Measurements from ENCODE around the gene RPH3AL.
"Not testable (repeated sequence)": the region's sequence is repeated elsewhere in the genome, so short reads cannot be mapped to it uniquely, and the experiment has no call there.

Gene RPH3AL

DNA sequence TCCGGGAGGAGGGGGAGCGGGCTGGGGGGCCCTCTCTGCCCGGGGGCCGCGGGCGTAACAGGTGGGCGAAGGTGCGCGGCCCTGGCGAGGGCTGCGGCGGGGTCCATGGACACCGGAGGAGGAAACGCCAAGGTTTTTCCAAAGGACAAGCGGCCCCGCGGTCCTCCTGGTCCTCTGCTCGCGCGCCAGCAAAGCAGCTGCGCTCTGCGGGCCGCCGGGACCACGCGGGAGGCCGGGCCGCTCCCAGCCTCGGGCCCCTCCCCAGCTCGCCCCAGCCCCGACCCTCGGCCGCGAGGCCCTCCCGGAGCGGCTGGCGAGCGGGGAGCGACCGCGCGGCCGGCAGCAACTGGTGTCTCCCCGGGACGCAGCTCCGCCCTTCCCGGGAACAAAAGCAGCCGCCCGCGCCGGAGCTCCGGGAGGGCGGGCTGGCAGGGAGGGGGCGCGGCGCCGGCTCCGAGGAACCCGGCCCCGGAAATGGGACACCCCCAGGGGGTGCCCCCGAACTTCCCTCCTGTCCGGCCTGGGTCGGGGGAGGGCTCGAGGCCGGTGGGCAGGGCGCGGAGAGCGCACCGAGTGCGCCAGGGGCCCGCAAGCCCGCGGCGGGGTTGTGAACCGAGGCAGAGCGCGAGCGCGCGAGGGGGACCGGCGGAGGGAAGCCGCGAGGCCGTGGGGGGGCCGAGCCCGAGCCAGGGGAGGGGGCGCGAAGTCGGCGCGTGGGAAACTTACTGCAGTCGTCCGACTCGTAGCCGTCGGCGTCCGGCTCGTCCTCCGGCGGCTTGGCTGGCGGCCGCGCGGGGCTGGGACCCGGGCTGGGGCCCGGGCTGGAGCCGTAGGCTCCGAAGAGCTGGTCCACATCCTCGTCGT lies 172.0 kb downstream of the RPH3AL start:
- peak; percentile 23 for DNase-seq (ENCODE audit: low read depth, low spot score)

DNA sequence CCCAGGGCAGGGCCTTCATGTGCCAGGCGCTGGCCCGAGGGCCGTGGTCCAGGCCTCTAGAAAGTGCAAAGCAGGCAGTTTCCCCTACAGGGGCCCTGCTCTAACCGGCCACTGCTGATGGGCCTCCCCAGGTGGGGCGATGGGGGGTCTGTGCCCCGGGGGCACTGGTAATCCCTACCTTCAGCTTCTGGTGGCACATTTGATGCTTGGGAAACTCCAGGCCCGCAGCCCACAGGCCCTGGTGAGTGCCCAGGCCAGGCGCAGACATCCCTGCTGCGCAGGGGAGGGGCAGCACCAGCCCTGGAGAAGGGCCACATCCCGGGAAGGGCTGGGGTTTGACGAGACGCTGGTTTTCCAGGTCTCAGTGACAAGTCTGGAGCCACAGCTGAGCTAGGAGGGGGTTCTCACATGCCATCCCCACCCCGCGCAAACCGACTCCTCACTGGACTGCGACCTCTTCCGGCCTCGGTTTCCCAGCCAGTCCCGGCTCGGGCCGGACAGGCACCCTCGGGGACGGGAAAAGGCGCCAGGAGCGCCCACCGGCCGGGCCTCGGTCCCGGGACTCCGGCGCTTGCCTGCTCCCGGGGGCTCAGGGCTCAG lies 172.7 kb downstream of the RPH3AL start:
- no peak for DNase-seq (ENCODE audit: low read depth, low spot score)

DNA sequence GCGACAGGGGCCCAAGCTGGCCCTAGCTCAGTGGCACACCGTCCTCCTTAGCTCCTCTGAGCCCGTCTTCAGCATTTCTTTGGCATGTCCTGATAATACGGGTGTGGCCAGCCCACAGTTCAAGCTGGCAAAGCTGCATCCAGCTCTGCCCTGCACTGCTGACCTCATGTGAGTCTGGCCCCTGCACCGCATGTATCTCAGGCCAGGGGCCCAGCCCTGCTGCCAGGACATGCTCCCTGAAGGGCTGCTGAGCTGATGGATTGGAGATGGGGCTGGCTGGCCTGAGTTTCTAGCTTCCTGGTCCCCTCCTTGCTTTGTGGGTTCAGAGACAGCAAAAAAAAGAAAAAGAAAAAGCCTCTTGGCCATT lies 173.6 kb downstream of the RPH3AL start:
- no peak for DNase-seq (ENCODE audit: low read depth, low spot score)

DNA sequence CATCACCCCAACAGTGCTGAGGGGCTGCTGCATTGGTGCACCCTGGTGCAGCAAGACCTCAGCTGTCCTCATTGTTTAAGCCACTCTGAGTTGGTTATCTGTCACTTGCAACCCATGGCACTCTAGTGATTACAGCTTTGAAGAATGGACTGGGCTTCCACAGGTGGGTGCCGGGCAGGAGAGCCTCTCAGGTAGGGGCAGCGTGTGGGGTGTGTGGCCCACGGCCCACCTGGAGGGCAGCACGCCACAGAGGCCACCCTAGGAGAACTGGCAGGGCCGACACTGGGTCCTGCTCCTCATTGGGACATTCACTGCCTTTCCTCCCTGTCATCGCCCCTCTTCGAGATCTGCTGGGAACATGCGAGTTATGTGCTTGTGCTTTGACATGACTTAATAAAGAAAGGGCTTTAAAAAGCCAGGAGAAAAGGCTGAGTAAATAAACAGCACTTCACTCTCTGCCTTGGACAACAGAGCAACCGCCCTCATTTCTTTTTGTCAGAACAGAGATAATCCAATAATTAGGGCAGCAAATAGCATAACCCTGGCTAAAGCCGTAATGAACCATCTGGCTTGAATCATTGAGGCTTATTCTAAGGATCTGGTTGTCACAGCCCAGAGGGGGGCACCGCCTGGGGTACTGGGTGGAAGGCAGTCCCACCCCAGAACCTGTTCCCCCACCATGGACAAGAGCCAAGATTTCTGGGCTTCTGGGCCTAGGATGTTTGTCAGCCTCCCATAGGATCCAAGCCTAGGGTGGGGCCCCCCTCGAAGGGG lies 174.1 kb downstream of the RPH3AL start:
- no peak for DNase-seq (ENCODE audit: low read depth, low spot score)

DNA sequence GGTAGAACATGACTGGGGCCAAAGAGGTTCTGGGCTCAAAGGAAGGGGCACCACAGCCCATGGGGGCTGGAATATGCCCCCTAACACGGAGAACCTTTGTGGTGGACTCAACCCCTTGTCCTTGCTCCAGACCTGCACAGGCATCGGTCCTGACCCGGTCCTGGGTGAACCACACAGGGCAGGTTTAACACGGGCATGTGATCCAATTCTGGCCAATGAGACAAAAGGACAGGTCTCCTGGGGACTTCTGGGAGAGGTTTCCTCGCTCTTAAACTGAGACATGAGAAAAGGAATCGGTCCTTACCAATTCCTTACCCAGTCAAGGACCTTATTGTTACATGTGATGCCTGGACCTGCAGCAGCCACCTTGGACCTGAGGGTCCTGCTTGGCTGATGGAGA lies 174.8 kb downstream of the RPH3AL start:
- no peak for DNase-seq (ENCODE audit: low read depth, low spot score)

DNA sequence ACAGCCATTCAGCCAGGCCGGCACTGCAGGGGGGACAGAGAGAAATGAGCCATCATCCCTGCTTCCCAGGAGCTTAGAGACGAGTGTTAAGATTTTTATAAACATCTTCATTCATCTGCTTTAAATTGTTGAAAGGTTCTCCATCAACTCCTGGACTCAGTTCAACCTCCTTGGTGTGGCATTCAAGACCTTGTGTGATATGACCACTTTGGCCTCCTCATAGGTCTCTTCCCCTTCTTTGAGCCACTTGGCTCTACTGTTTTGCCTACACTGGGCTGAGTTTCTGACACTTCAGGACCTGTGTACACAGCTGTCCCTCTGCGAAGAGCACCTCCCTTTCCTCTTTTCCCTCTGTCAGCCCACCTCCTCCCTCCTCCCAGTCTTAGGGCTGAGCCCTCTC lies 175.5 kb downstream of the RPH3AL start:
- DNase-seq (ENCODE audit: low read depth, low spot score), result no peak

DNA sequence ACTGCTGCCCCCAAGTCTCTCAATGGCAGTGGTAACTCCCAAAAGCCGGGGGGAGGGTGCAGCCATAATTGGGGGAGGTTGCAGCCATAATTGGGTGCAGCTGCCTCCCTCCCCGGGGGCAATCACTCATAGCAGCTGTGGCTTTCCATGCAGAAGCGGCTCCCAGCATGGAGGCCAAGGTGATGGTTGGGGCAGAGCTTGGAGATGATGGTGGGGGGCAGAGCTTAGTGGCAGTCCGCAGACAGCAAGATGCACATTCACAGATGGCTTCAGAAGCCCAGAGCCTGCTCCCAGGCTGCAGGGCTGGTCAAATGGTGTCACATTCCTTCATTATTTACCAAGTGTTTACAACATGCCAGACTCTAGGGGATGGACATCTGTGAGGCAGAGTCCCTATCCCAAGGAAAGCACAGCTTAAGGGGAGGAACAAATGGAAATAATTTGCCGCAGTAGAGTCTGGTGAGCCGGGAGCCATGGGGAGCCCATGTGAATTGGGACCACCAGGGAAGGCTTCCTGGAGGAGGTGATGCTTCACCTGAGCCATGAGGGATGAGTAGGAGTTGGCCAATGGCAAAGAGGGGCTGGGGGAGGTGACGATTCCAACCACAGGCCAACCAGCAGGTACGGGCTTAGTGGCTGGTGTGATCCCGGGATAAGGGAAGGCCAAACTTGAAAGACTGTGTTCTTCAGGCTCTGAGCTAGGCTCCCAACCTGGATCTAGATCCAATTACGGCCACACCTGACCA lies 179.3 kb downstream of the RPH3AL start:
- DNase-seq (ENCODE audit: low read depth, low spot score), result no peak

DNA sequence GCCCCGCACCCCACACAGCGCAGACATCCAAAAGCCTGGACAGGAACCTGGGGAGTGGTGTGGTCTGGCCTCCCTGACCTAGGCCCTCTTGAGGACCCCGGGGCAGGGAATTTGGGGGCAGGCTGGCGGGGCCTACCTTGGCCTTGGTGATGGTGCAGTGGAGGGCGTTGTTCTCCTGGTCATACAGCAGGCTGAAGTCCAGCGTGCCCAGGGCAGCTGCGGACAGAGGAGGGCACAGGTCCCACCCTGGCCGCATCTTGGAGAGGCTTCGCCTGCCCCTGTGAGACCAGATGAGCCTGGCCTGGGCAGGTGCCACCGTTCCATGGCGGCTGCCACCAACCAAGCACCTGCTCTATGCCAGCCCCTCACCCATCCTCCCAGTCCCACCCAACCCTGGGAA lies 180.2 kb downstream of the RPH3AL start:
- DNase-seq (ENCODE audit: low read depth, low spot score), result no peak

DNA sequence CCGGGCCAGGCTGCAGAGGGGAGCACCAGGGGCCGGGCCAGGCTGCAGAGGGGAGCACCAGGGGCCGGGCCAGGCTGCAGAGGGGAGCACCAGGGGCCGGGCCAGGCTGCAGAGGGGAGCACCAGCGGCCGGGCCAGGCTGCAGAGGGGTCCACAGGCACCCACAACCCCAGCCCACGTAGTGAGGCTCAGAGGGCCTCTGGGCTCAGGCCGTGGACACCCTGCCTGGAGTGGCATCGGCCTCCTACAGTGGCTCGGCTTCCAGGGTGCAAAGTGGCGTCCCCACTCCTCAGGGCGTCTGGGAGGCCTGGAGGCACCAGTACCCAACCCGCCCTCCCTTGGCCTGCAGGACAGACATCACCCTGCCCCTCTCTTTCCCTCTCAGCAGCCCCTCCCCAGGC lies 180.7 kb downstream of the RPH3AL start:
- DNase-seq (ENCODE audit: low read depth, low spot score), result no peak

DNA sequence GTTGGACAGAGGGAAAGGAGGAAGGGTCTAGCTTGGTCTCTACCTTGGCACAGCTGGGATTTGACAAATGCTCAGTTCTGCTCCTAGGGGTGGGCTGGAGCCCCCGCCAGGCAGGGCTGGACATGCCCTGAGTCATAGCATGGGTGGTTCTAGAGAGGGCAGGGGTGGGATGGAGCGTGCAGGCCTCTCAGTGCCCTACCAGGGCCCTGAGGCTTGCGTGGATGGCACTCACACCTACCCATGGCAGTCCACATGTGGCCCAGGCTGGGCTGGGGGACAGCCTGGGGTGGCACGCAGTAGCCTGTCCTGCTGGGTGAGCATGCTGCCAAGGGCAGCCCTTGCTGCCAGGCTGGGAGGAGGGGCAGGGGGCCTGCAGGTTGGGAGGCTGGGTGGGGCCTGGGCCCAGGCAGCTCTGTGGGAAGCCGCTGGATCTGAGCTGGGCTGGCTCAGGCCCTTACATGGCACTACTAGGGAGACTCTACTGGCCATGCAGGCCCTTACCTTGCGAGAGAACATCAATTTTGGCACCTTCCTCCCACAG lies 182.4 kb downstream of the RPH3AL start:
- DNase-seq (ENCODE audit: low read depth, low spot score), result no peak

DNA sequence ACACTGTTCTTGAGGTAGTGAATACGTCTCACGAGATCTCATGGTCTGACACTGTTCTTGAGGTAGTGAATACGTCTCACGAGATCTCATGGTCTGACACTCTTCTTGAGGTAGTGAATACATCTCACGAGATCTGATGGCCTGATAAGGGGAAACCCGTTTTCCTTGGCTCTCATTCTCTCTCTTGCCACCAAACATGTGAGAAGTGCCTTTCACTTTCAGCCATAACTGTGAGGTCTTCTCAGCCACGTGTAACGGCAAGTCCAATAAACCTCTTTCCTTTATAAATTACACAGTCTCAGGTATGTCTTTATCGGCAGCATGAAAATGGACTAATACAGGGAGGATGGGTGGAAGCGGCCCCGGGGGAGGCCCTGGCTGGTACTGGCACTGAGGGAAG lies 184.0 kb downstream of the RPH3AL start:
- not testable (repeated sequence) for DNase-seq (ENCODE audit: low read depth, low spot score)

DNA sequence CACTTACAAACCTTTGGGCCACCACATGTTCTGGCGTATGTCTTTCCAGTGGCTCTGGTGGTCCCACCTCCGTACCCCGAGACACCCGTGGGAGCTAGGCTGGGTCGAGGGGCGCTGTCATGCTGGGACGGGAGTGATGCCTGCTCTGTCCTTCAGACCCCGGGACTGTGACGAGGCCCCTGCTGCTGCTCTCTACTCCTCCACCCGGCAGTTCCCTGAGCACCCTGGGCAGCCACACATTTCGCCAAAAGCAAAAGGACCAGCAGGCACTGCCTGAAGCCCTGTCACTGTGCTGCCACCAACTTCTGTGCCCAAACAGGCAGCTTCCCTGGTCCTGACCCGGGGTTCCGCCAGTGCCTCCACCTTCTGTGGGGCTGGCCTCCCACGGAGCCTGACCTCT lies 186.7 kb downstream of the RPH3AL start:
- DNase-seq (ENCODE audit: low read depth, low spot score), result no peak

DNA sequence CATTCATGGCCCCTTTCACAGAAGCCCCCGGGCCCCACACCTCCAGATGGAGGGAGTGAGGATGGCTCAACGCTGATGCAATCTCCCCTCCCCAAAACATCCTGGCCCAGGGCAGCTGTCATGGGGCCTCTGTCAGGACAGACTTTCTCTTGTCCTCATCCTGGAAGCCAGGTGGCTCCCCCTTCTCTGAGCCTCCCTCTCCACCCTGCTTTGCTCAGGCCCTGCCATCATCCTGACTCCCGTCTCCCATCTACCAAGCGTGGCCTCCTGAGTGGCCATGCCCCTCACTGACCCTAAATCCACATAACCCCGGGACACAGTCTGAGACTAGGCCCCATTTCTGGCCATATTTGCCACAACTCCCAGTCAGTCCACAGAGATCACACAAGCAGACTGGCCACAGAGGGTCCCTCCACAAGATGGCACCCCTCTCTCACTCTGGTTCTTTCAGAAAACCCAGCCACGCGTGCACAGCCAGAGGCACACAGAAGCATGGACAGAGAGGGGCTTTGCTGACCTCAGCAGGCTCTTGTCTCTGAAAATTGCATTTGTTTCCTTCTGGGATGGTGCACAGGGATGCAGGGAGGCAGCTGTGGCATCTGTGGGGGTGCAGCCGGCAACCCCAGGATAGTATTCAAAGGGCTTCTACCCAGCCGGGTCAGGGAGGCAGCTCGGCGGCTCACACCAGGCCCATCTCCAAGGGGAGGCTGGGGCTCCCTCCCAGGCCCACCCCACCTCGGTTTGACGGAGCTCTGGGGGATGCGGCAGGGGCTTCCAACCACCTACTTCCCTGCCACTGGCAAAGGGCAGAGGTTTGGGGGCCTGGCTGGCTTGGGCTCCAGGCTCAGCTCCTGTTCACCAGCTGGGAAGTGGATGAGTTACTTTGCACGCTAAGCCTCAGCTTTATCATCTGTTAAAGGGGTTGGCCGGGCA lies 188.0 kb downstream of the RPH3AL start:
- DNase-seq (ENCODE audit: low read depth, low spot score), result peak; percentile 64

DNA sequence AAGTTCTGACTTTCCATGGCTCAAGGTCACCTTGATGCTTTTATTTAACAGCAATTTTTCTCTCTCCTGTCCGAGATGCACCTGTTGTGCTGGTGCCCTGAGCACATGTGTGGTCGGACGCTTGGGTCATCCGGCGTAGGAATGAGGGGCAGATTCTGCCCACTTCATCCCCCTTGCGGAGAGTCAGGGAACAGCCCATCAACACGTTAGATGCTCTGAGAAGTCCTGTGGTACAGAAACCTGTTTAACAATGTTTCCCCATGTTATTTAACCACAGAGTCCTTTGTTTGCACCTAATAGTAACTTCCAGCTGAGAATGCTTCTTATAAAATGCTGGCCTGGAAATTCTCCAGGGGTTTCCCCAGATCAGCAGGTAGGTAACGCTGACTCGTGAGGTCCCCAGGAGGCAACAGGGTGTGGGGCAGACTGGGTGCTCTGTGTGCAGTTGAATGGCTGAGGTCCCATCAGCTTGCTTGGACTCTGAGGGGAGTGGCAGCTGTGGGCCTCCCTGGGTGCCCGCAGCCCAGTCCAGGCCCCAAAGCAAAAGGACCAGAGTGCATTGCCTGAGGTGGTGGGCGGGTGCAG lies 189.0 kb downstream of the RPH3AL start:
- no peak for DNase-seq (ENCODE audit: low read depth, low spot score)

DNA sequence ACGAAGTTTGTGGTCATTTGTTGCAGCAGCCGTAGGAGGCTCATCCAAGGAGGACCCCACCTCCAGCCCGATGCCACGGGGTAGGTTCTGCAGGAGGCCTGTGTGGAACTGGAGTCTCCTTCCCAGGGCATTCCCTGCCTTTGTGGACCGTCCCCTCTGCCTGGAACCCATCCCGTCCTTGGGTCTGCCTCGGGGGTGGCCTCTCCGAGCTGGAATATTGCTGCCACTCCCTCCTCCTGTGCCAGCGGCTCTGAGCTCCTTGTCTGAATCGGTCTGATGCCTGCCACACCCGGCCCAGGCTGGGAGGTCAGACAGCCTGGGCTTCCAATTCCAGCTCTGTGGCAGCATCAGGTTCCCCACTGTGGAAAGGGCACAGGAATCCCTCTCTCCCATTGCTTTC lies 189.9 kb downstream of the RPH3AL start:
- no peak for DNase-seq (ENCODE audit: low read depth, low spot score)

All from astrocyte of the hippocampus (primary cell).